MM.1S (cell line): ENCODE measurements around the gene OVOL3.

Experiments used
- DNase-seq: peaks from one replicate; pipeline ENCODE4 v3.0.0-alpha.2; 2015
- H2AFZ ChIP-seq: fragments of 300-600 bp; sonication (generic); 2 replicates; pipeline ENCODE4 v1.6.0; 2016; ENCODE audit warnings: antibody characterized with exemption, low read length
- H3F3A ChIP-seq: fragments of 300-600 bp; sonication (generic); 2 replicates; pipeline ENCODE4 v1.6.1; 2016; ENCODE audit warnings: mild to moderate bottlenecking, antibody characterized with exemption, low read length, moderate library complexity, mixed read lengths; ENCODE audit not compliant: insufficient read depth
- H3K27ac ChIP-seq: fragments of 300-600 bp; sonication (generic); 2 replicates; pipeline ENCODE4 v1.5.1; 2016; ENCODE audit warnings: mild to moderate bottlenecking, low read length
- H3K27me3 ChIP-seq: fragments of 300-600 bp; sonication (generic); replicated peaks from 2 replicates; pipeline ENCODE4 v1.6.0; 2016; ENCODE audit warnings: low read length; ENCODE audit not compliant: insufficient read depth
- H3K36me3 ChIP-seq: fragments of 300-600 bp; sonication (generic); replicated peaks from 2 replicates; pipeline ENCODE4 v1.6.1; 2016; ENCODE audit warnings: mild to moderate bottlenecking, low read length, mixed read lengths; ENCODE audit not compliant: insufficient read depth
- H3K4me1 ChIP-seq: fragments of 300-600 bp; sonication (generic); 2 replicates; pipeline ENCODE4 v1.6.1; 2016; ENCODE audit warnings: low read length, mixed read lengths
- H3K4me2 ChIP-seq: fragments of 300-600 bp; sonication (generic); 2 replicates; pipeline ENCODE4 v1.6.0; 2016; ENCODE audit warnings: low read depth, low read length
- H3K4me3 ChIP-seq: fragments of 300-600 bp; sonication (generic); 2 replicates; pipeline ENCODE4 v1.5.1; 2016; ENCODE audit warnings: low read length, mixed read lengths
- H3K79me2 ChIP-seq: fragments of 300-600 bp; sonication (generic); 2 replicates; pipeline ENCODE4 v1.6.1; 2016; ENCODE audit warnings: mixed run types, low read length, mixed read lengths
- H3K9ac ChIP-seq: fragments of 300-600 bp; sonication (generic); 2 replicates; pipeline ENCODE4 v1.6.1; 2016; ENCODE audit warnings: low read length, mixed read lengths
- H3K9me2 ChIP-seq: fragments of 300-600 bp; sonication (generic); replicated peaks from 2 replicates; pipeline ENCODE4 v1.6.1; 2016; ENCODE audit warnings: mild to moderate bottlenecking, low read length, mixed read lengths; ENCODE audit not compliant: insufficient read depth
- H3K9me3 ChIP-seq: fragments of 300-600 bp; sonication (generic); replicated peaks from 2 replicates; pipeline ENCODE4 v1.6.1; 2016; ENCODE audit warnings: mild to moderate bottlenecking, low read length, mixed read lengths; ENCODE audit not compliant: insufficient read depth
- H4K20me1 ChIP-seq: fragments of 300-600 bp; sonication (generic); 2 replicates; pipeline ENCODE4 v1.6.1; 2016; ENCODE audit warnings: mild to moderate bottlenecking, low read length, moderate library complexity, mixed read lengths; ENCODE audit not compliant: insufficient read depth
- CTCF ChIP-seq: fragments of 300-600 bp; sonication (generic); IDR thresholded peaks from 2 replicates; pipeline ENCODE4 v1.5.1; 2016; ENCODE audit warnings: antibody characterized with exemption, low read length, mixed read lengths
- EZH2 ChIP-seq: fragments of 300-600 bp; sonication (generic); optimal IDR thresholded peaks from 2 replicates; pipeline ENCODE3; 2017; ENCODE audit warnings: low read depth, mild to moderate bottlenecking, antibody characterized with exemption, low read length, mixed read lengths
- EZH2phosphoT487 ChIP-seq: fragments of 300-600 bp; sonication (generic); IDR thresholded peaks from 2 replicates; pipeline ENCODE4 v1.6.1; 2018; ENCODE audit warnings: antibody characterized with exemption, low read length

OVOL3 gene

DNA sequence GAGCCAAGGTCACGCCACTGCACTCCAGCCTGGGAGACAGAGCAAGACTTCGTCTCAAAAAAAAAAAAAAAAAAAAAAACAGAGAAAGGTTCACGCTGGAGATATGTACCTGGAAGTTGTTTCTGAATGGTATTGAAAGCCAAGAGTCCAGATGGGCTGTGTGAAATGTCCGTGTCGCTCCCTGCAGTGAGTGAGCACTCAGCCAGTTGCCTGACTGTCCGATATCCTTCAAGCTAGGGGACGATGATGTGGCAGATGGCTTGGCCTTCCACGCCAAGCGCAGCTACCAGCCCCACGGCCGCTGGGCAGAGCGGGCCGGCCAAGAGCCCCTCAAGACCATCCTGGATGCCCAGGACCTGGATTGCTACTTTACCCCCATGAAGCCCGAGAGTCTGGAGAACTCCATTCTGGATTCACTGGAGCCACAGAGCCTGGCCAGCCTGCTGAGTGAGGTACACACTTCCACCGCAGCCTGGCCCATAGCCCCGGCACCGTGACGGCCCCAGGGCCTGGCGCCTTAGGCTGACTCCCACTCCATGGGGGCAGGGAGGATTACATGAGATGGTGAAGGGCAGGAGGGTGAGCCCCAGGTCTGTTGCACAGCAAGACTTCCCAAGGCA lies 11.7 kb upstream of the OVOL3 start:
- H3K36me3 ChIP-seq = no peaks in the 10 kb centered on the region
- H2AFZ ChIP-seq = no peak overlapping the region

DNA sequence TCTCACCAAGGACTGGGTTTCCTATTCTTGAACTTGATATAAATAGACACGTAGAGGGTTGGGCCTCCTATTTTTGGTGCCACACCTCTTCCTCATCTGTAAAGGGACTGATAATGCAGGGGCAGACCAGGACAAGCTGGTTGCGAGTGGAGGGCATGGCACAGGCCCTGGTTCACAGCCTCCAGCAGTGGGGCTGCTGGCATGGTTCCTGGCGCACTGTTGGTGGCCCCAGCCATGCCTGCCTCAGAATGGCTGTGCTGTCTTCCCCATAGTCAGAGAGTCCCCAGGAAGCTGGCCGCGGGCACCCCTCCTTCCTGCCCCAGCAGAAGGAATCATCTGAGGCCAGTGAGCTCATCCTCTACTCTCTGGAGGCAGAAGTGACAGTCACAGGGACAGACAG lies 10.5 kb upstream of the OVOL3 start:
- Histone ChIP-seq H3F3A (no peaks in the 10 kb centered on the region), H4K20me1 (no peaks in the 10 kb centered on the region), H3K4me2 (no peak overlapping the region), H3K27ac (no peak overlapping the region), H3K79me2 (no peaks in the 10 kb centered on the region), H3K4me3 (no peak overlapping the region), H2AFZ (no peak overlapping the region), H3K36me3 (no peaks in the 10 kb centered on the region), H3K9ac (no peak overlapping the region), H3K4me1 (no peaks in the 10 kb centered on the region), H3K9me2 (no peaks in the 10 kb centered on the region), H3K9me3 (no peaks in the 10 kb centered on the region), H3K27me3 (no peaks in the 10 kb centered on the region)
- DNase-seq = no peak
- TF ChIP-seq EZH2 (no peak), CTCF (no peak), EZH2phosphoT487 (no peak)

More for the DNA sequence above, 11.7 kb upstream of the OVOL3 start:
- H3K27me3 ChIP-seq = no peaks in the 10 kb centered on the region
- H4K20me1 ChIP-seq = no peaks in the 10 kb centered on the region
- H3K4me2 ChIP-seq = no peak overlapping the region
- DNase-seq = no peak
- no peak overlapping the region for H3K9ac ChIP-seq
- H3K9me2 ChIP-seq = no peaks in the 10 kb centered on the region
- no peak overlapping the region for H3K4me3 ChIP-seq
- H3K9me3 ChIP-seq = no peaks in the 10 kb centered on the region
- TF ChIP-seq EZH2 = no peak
- no peak for TF ChIP-seq CTCF
- TF ChIP-seq EZH2phosphoT487 = no peak
- no peaks in the 10 kb centered on the region for H3K4me1 ChIP-seq
- no peaks in the 10 kb centered on the region for H3K79me2 ChIP-seq
- H3K27ac ChIP-seq = no peak overlapping the region
- no peaks in the 10 kb centered on the region for H3F3A ChIP-seq

DNA sequence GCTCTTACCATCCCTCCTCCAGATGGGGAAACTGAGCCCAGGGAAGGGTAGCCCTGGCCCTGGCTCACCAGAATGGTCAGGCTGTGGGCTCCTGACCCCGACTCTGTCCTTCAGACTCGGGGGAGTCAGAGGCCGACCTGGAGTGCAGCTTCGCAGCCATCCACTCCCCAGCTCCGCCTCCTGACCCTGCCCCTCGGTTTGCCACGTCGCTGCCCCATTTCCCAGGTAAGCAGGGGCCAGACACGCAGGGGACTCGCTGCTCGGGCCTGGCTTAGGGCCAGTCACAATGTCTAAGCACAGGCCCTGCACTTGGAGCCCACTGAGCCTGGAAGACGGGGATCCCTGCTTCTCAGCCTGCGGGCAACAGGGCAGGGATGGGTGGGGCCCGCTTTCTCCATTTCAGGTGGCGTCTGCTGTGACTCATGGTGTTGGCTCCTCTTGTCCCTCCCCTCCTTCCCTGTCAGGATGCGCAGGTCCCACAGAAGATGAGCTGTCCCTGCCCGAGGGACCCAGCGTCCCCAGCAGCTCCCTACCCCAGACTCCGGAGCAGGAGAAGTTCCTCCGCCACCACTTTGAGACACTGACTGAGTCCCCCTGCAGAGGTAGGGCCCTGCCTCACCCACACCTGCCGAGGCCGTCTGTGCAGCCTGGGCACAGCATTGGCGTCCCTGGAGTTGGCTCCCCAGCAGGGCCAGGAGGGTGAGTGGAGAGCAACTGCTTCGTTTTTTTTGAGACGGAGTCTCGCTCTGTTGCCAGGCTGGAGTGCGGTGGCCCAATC lies 9.2 kb upstream of the OVOL3 start:
- H3K36me3 ChIP-seq = no peaks in the 10 kb centered on the region
- no peak overlapping the region for H3K4me2 ChIP-seq
- H3K4me3 ChIP-seq = no peak overlapping the region
- no peak for DNase-seq
- no peak overlapping the region for H3K27ac ChIP-seq
- H2AFZ ChIP-seq = no peak overlapping the region
- no peaks in the 10 kb centered on the region for H3K9me2 ChIP-seq
- no peaks in the 10 kb centered on the region for H3K9me3 ChIP-seq
- no peak overlapping the region for H3K9ac ChIP-seq
- no peaks in the 10 kb centered on the region for H3K79me2 ChIP-seq
- no peak for TF ChIP-seq CTCF
- no peaks in the 10 kb centered on the region; the same call in 1 of the 2 replicates for H3F3A ChIP-seq
- no peaks in the 10 kb centered on the region for H3K4me1 ChIP-seq
- H3K27me3 ChIP-seq = no peaks in the 10 kb centered on the region
- H4K20me1 ChIP-seq = no peaks in the 10 kb centered on the region
